KMS-11 (cell line): Measurements from ENCODE around the gene PCMT1.

Experiments used
- H2AFZ ChIP-seq: fragments of 200-600 bp; sonication (generic); 2 replicates; pipeline ENCODE4 v1.6.1; 2016; ENCODE audit warnings: antibody characterized with exemption, mixed run types, low read depth
- H3K27ac ChIP-seq: fragments of 200-600 bp; sonication (generic); 2 replicates; pipeline ENCODE4 v1.6.1; 2016; ENCODE audit warnings: mild to moderate bottlenecking, mixed run types
- H3K27me3 ChIP-seq: fragments of 200-600 bp; sonication (generic); 2 replicates; pipeline ENCODE4 v1.6.1; 2017; ENCODE audit warnings: mild to moderate bottlenecking, low read depth, mixed run types, moderate library complexity; ENCODE audit not compliant: insufficient read depth
- H3K36me3 ChIP-seq: fragments of 200-600 bp; sonication (generic); 2 replicates; pipeline ENCODE4 v1.6.1; 2017; ENCODE audit warnings: mild to moderate bottlenecking, mixed run types; ENCODE audit not compliant: insufficient read depth
- H3K4me1 ChIP-seq: fragments of 200-600 bp; sonication (generic); 2 replicates; pipeline ENCODE4 v1.6.1; 2016; ENCODE audit warnings: mild to moderate bottlenecking, low read depth, mixed run types; ENCODE audit not compliant: poor library complexity, severe bottlenecking
- H3K4me2 ChIP-seq: fragments of 200-600 bp; sonication (generic); 2 replicates; pipeline ENCODE4 v1.7.0; 2016; ENCODE audit warnings: mild to moderate bottlenecking, mixed run types
- H3K4me3 ChIP-seq: fragments of 200-600 bp; sonication (generic); IDR thresholded peaks from 2 replicates; pipeline ENCODE4 v1.6.1; 2017; ENCODE audit warnings: low read depth, low read length, mixed read lengths; ENCODE audit not compliant: insufficient read depth
- H3K79me2 ChIP-seq: fragments of 200-600 bp; sonication (generic); 2 replicates; pipeline ENCODE4 v1.6.1; 2016; ENCODE audit warnings: low read depth, mixed run types; ENCODE audit not compliant: insufficient read depth
- H3K9ac ChIP-seq: fragments of 200-600 bp; sonication (generic); 2 replicates; pipeline ENCODE4 v1.6.1; 2016; ENCODE audit warnings: mild to moderate bottlenecking, mixed run types
- H4K20me1 ChIP-seq: fragments of 200-600 bp; sonication (generic); 2 replicates; pipeline ENCODE4 v1.6.1; 2016; ENCODE audit warnings: mild to moderate bottlenecking, mixed run types; ENCODE audit not compliant: insufficient read depth
- CTCF ChIP-seq: fragments of 200-600 bp; sonication (generic); conservative IDR thresholded peaks from 2 replicates; pipeline ENCODE4 v1.6.1; 2017; ENCODE audit warnings: low read depth, mild to moderate bottlenecking, antibody characterized with exemption, low read length, moderate library complexity, mixed read lengths

PCMT1 gene

DNA sequence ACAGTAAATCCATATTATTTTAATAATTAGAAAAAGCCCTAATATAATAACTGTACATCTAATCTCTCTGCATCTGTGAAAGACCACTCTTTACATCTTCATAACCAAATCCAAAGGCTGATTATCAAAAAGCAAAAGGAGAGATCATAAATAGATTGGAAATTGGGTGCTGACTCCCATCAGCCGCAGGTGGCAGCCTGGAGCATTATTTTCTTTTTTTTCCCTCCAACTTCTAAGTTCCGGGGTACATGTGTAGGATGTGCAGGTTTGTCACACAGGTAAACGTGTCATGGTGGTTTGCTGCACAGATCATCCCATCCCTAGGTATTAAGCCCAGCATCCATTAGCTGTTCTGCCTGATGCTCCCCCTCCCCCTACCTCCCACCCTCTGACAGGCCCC is 84.1 kb downstream of the PCMT1 start:
- Histone ChIP-seq H3K36me3 (no peaks in the 10 kb centered on the region), H3K27me3 (no peaks in the 10 kb centered on the region), H2AFZ (no peak overlapping the region)

DNA sequence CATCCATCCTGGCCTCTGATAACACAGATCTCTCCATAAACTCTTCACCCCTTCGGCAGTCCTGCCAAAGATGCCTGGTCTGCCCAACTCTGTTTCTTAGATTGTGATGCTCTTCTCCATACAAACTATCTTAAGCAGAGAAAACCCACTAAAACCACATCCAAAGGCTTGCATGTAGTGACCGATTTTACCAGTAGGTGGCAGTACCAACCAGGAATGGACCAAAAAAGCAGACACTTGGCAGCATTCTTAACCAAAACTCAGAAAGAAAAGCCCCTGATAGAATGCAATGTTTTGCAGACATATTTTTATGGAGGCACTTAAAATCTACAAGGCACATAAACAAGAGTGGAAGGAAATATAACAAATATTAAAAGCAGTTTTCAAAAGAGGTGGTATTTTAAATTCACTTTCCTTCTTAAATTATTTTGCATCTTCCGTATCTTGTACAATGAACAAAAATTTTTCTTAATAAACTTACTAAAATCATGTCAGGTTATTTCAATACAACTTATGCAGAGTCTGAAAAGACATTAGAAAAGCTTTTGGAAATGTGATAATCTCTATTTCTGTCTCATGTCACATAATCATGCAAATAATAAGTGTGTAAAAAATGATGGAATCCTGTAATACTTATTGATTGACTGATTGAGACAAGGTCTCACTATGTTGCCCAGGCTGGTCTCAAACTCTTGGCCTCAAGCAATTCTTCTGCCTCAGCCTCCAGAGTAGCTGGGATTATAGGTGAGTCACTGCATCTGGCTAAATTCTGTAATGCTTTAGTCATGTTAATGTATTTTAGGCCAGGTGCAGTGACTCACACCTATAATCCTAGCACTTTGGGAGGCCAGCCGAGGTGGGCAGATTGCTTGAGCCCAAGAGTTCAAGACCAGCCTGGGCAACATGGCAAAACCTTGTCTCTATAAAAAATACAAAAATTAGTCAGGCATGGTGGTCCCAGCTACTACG is 85.3 kb downstream of the PCMT1 start:
- Histone ChIP-seq H3K27me3 (no peaks in the 10 kb centered on the region), H3K27ac (no peak overlapping the region), H3K4me2 (no peak overlapping the region), H3K36me3 (no peaks in the 10 kb centered on the region), H2AFZ (no peak overlapping the region), H4K20me1 (no peaks in the 10 kb centered on the region), H3K79me2 (no peaks in the 10 kb centered on the region), H3K9ac (no peak overlapping the region), H3K4me3 (no peak overlapping the region), H3K4me1 (no peaks in the 10 kb centered on the region)
- peak; percentile 93 for TF ChIP-seq CTCF

More for the DNA sequence above, 84.1 kb downstream of the PCMT1 start:
- Histone ChIP-seq H3K4me3 (no peak overlapping the region), H3K9ac (no peak overlapping the region), H3K27ac (no peak overlapping the region), H3K79me2 (no peaks in the 10 kb centered on the region), H3K4me2 (no peak overlapping the region), H3K4me1 (no peaks in the 10 kb centered on the region), H4K20me1 (no peaks in the 10 kb centered on the region)
- no peak for TF ChIP-seq CTCF

DNA sequence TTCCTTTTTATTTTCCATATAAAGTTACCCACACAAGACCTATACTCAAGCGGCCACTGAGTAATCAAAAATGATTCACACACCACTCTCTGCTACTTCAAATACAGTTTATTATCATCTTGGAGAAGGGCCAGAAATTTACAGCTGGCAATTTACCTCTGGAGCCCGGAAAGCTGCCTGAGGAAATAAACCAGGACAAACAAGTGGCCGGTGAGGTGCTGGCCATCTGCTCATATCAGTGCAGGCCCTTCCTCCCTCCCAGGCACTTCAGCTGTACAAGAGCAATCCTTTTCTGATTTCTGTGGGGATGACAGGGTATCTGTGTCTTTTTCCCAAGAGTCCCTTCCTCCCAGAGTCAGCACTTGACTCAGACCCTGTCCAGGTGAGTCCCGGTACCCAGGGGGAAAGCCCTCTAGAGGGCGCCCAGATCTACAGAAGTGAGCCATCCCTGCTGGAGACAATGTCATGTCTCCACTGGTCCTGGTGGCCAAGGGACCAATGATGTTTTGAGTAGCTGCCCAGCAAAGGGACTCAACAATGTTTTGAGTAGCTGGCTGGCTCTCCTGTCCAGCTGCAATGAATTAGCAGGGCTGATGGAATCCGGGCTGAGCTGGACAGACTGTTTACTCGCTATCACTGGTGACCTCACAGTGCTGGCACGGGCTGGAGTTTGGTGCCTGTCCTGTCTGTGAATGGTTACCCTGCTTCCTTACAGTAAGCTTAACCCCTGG is 91.0 kb downstream of the PCMT1 start:
- H3K4me1 ChIP-seq = no peaks in the 10 kb centered on the region
- no peak overlapping the region for H3K27ac ChIP-seq
- no peaks in the 10 kb centered on the region for H3K79me2 ChIP-seq
- H2AFZ ChIP-seq = no peak overlapping the region
- H3K36me3 ChIP-seq = no peaks in the 10 kb centered on the region
- no peak overlapping the region for H3K4me2 ChIP-seq
- H3K27me3 ChIP-seq = no peaks in the 10 kb centered on the region
- H4K20me1 ChIP-seq = no peaks in the 10 kb centered on the region
- no peak overlapping the region for H3K4me3 ChIP-seq
- peak; percentile 73 for TF ChIP-seq CTCF
- no peak overlapping the region for H3K9ac ChIP-seq

GRCh38 chr6:149842331-149842730 is 92.8 kb downstream of the PCMT1 start:
- Histone ChIP-seq H3K4me3 (no peak overlapping the region), H3K36me3 (no peaks in the 10 kb centered on the region), H3K4me1 (peaks cover 4% of the 10 kb centered on the region), H2AFZ (no peak overlapping the region), H3K9ac (no peak overlapping the region), H3K79me2 (no peaks in the 10 kb centered on the region), H3K27me3 (no peaks in the 10 kb centered on the region), H3K4me2 (no peak overlapping the region), H4K20me1 (no peaks in the 10 kb centered on the region), H3K27ac (no peak overlapping the region)
- TF ChIP-seq CTCF = no peak
